Subcutaneous adipose tissue (tissue), 4 donors: ENCODE data around the gene LENG1. TPM values are rescaled to one million over a fixed set of nuclear protein-coding genes. Genes with fewer than 3 reads are reported as not detected.

ENCODE experiments used
- total RNA-seq, 4 donors: library from RNA; depleted of rRNA; stranded (reverse); fragments of >200 nt; gene quantifications; one replicate each; pipeline ENCODE4 v1.1.0, GENCODE V29; 2016
- TF ChIP-seq, protein P1 (sequence below): fragments of 450-650 bp; IDR thresholded peaks from one replicate; pipeline ENCODE4 v1.5.1; 2016; ENCODE audit warnings: low read depth, mild to moderate bottlenecking, control low read depth, antibody characterized with exemption, moderate library complexity

LENG1 gene
- total RNA-seq, 4 donors from 2014 or later, result 2.9 to 12.8 (median 5.2) TPM

GRCh38 chr19:54129617-54129996 lies 29.9 kb downstream of the LENG1 start:
- TF ChIP-seq, protein P1, sequence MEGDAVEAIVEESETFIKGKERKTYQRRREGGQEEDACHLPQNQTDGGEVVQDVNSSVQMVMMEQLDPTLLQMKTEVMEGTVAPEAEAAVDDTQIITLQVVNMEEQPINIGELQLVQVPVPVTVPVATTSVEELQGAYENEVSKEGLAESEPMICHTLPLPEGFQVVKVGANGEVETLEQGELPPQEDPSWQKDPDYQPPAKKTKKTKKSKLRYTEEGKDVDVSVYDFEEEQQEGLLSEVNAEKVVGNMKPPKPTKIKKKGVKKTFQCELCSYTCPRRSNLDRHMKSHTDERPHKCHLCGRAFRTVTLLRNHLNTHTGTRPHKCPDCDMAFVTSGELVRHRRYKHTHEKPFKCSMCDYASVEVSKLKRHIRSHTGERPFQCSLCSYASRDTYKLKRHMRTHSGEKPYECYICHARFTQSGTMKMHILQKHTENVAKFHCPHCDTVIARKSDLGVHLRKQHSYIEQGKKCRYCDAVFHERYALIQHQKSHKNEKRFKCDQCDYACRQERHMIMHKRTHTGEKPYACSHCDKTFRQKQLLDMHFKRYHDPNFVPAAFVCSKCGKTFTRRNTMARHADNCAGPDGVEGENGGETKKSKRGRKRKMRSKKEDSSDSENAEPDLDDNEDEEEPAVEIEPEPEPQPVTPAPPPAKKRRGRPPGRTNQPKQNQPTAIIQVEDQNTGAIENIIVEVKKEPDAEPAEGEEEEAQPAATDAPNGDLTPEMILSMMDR, result no peak

GRCh38 chr19:54128796-54129616 lies 30.5 kb downstream of the LENG1 start:
- TF ChIP-seq, protein P1, result no peak

GRCh38 chr19:54128441-54128725 lies 31.1 kb downstream of the LENG1 start:
- TF ChIP-seq, protein P1, result no peak

GRCh38 chr19:54127688-54128440 lies 31.7 kb downstream of the LENG1 start:
- TF ChIP-seq, protein P1, result no peak

DNA sequence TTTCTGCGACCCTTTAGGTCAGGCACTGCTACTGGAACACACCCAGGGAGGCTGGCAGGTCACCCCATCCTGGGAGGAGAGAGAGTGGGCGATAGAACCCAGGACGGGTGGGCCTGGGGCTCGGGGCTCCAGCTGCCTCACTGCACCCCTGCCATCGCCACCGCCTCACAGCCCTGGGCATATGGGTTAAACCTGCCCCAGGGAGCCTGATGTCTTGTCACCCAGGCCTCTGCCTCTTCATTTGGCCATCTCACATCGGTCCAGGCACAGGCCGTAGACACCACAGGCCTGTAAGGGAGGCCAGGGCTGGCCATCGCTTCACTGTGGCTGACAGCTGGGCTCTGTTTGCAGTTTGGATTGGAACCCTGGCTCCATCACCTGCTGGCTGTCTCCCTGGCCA lies 33.8 kb downstream of the LENG1 start:
- TF ChIP-seq, protein P1, result no peak

DNA sequence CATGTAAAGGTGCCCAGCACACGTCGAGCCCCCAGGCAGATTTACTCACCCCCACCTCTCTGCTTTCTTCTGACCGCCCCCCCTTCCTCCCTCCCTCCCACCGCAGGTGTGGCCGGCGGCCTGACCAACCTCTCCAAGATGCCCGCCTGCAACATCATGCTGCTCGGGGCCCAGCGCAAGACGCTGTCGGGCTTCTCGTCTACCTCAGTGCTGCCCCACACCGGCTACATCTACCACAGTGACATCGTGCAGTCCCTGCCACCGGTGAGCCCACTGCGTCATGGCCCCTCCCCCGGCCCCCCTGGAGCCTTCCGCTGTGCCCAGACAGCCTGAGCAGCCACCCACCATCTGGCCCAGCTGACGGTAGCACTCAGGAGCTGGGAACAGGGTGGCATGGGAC lies 35.1 kb downstream of the LENG1 start:
- TF ChIP-seq, protein P1, result no peak

DNA sequence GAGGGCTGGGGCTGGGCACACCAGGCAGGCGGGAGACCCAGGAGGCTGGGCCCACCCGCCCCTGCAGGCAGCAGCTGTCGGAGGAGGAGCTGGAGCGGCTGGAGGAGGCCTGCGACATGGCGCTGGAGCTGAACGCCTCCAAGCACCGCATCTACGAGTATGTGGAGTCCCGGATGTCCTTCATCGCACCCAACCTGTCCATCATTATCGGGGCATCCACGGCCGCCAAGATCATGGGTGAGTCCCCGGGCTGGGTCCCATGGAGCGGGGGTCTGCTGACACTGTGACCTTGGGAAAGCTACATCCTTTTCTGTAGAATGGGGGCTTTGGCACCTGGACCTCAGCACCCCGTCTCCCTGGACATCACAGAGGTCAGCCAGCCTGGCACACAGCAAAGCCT lies 35.8 kb downstream of the LENG1 start:
- TF ChIP-seq, protein P1, result no peak
